Stimulated activated CD4-positive, alpha-beta T cell treated with anti-CD3 and anti-CD28 coated beads, TNF-alpha, amount 100 ng/mL, for 24 hours (primary cell): ENCODE data around the gene SGCA.

ENCODE experiments used
- DNase-seq, 3 experiments: peaks; one replicate each; pipeline ENCODE4 v3.0.0-alpha.2; 2020; ENCODE audit warnings: low read depth in 3 of 3

SGCA gene

GRCh38 chr17:50181591-50182560 is 16.1 kb downstream of the SGCA start:
- no peak for DNase-seq

DNA sequence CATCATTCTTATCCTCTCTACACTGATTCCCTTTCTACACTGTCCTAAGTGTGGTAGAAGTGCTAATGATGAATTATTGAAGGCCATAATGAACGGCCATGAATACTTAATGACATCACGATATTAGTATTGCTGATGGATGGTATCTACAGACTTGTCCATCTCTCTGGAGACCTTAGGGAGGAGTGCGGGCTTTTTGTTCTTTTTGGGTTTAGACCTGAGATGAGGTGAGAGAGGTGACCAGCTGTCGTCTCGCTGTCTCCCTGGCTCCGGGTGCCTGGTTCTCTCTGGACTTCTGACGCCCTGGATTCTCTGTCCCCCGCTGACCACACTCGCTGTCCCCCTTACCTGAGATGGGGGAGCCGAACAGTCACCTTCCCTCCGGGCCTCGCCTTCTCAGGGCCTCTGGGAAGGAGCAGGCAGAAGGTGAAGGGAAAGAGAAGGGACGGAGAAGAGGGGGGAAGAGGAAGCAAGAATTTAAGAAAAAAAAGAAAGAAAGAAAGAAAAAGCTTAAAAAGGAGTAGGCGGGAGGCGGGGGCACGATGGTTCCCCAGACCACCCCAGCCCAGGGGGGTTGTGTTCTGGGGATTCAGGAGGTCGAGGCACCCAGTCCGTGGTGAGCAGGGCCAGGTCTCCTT is 17.1 kb downstream of the SGCA start:
- DNase-seq = no peak

- no peak for DNase-seq
Observed at GRCh38 chr17:50183421-50183994, 17.7 kb downstream of the SGCA start.

DNA sequence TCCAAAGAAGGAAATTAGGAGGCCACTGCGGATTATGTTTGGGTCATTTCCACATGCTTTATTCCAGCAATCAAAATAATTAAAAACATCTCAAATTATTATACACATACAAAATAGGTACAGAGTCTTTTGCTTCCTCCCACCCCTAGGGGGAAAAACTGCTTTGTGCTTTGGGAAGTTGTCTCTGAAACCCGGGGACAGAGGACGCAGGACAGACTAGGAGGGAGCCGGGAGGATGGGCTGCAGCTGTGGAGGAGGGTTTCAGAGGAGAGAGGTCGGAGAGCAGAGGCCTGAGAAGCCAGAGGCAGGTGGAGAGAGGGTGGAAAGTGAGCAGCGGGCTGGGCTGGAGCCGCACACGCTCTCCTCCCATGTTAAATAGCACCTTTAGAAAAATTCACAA is 18.3 kb downstream of the SGCA start:
- DNase-seq = no peak

DNA sequence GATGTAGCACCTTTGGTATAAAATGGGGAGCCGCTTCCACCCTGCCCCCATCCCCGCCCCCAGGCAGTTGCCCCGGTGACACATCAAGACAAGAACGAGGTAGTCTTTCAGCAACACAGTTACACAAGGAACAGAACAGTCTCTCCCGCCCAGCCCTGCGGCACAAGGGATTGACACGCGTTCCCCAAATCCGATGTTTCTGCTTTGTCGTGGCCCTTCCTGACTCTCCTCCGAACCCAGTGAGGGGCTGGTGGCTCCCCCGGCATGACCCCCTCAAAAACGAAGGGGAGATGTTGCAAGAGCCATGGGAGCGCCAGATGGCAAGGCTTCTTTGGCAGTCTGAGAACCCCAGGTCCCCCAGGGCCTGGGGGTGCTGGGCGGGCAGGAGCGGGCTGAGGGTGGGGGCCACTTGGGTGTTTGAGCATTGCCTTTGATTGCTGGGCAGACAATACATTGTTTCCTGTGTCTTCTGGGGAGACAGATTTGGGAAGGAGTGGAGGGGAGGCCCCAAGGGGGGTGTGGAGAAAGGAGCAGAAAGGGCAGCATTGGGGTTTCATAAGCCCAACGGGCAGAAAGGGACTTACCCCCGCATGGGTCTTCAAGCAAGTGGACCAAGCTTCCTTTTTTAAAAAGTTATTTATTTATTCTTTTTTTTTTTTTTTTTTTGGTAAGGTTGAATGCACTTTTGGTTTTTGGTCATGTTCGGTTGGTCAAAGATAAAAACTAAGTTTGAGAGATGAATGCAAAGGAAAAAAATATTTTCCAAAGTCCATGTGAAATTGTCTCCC is 19.0 kb downstream of the SGCA start:
- no peak for DNase-seq

GRCh38 chr17:50185631-50186471 is 20.0 kb downstream of the SGCA start:
- DNase-seq = no peak

- no peak for DNase-seq
Observed at GRCh38 chr17:50186661-50187393, 21.0 kb downstream of the SGCA start.

DNA sequence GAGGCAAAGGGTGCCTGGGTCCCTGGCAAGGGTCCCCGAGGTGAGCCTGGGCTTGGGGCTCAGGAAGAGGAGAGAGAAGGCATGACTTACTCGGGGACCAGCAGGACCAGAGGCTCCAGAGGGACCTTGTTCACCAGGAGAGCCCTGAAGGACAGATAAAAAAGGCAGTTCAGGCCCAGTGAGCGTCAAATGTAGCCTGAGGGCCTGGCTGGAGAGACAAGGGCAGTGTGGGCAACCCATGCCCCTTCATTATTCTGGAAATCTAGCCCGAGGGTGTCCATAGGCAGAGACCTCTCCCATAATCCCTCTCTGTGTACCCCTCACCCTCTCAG is 21.6 kb downstream of the SGCA start:
- DNase-seq = no peak

- DNase-seq = no peak
Observed at GRCh38 chr17:50187751-50188530, 22.1 kb downstream of the SGCA start.

- no peak for DNase-seq
Observed at GRCh38 chr17:50188531-50188920, 22.7 kb downstream of the SGCA start.

- DNase-seq = no peak
Observed at GRCh38 chr17:50188921-50189549, 23.2 kb downstream of the SGCA start.

GRCh38 chr17:50189550-50190292 is 23.9 kb downstream of the SGCA start:
- no peak for DNase-seq

DNA sequence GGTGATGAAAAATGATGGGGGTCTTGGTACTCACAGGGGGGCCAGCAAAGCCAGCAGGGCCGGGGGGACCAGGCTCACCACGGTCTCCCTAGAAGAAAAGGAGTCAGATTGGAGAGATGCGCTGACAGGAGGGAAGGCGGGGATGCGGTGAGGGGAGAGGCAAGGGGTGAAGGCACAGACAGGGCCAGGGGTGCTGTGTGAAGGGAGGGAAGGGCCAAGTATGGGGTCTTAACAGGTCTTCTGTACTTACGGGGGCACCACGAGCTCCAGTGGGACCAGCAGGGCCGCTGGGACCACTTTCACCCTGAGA is 24.4 kb downstream of the SGCA start:
- no peak for DNase-seq

GRCh38 chr17:50190603-50191358 is 25.0 kb downstream of the SGCA start:
- no peak for DNase-seq

GRCh38 chr17:50191359-50192143 is 25.7 kb downstream of the SGCA start:
- DNase-seq = no peak

- no peak for DNase-seq
Observed at GRCh38 chr17:50192144-50192617, 26.4 kb downstream of the SGCA start.
